H9 (cell line): Measurements from ENCODE around the gene RIMBP2. TPM values are rescaled to one million over a fixed set of nuclear protein-coding genes. Genes with fewer than 3 reads are reported as not detected.
A peak's percentile ranks its signal among the peaks of the same experiment; 100 is the strongest.

Experiments
- DNase-seq: peaks from one replicate; pipeline ENCODE4 v3.0.0-alpha.2; 2017
- H2AFZ ChIP-seq: one replicate; pipeline ENCODE4 v1.6.1; 2013; ENCODE audit warnings: mild to moderate bottlenecking, low read length, control low read depth, moderate library complexity
- H2AK5ac ChIP-seq: 2 replicates; pipeline ENCODE4 v1.6.1; 2013; ENCODE audit warnings: low read length, control low read depth, mixed read lengths; ENCODE audit not compliant: insufficient read length
- H2BK120ac ChIP-seq: one replicate; pipeline ENCODE4 v1.6.1; 2013; ENCODE audit warnings: low read depth, mild to moderate bottlenecking, low read length, control low read depth, inconsistent platforms; ENCODE audit not compliant: poor library complexity, severe bottlenecking
- H2BK12ac ChIP-seq: 2 replicates; pipeline ENCODE4 v1.6.1; 2013; ENCODE audit warnings: low read length, control low read depth, mixed read lengths, low read depth; ENCODE audit not compliant: insufficient read length
- H2BK15ac ChIP-seq: 2 replicates; pipeline ENCODE4 v1.6.1; 2013; ENCODE audit warnings: low read depth, low read length, control low read depth
- H2BK20ac ChIP-seq: one replicate; pipeline ENCODE4 v1.6.1; 2013; ENCODE audit warnings: low read depth, mild to moderate bottlenecking, low read length, control low read depth, inconsistent platforms; ENCODE audit not compliant: poor library complexity, severe bottlenecking
- H2BK5ac ChIP-seq: 2 replicates; pipeline ENCODE4 v1.6.1; 2013; ENCODE audit warnings: low read length, control low read depth, mixed read lengths; ENCODE audit not compliant: insufficient read length
- H3K14ac ChIP-seq: 2 replicates; pipeline ENCODE4 v1.6.1; 2013; ENCODE audit warnings: low read length, control low read depth; ENCODE audit not compliant: insufficient read depth
- H3K18ac ChIP-seq: 2 replicates; pipeline ENCODE4 v1.6.1; 2013; ENCODE audit warnings: low read depth, mild to moderate bottlenecking, mixed read lengths, low read length, control low read depth; ENCODE audit not compliant: insufficient read length
- H3K23ac ChIP-seq: 2 replicates; pipeline ENCODE4 v1.6.1; 2013; ENCODE audit warnings: low read length, control low read depth, mixed read lengths, low read depth; ENCODE audit not compliant: insufficient read length
- H3K23me2 ChIP-seq: 2 replicates; pipeline ENCODE4 v1.6.1; 2013; ENCODE audit warnings: low read depth, mild to moderate bottlenecking, mixed read lengths, low read length, control low read depth; ENCODE audit not compliant: insufficient read length, poor library complexity, severe bottlenecking
- H3K27ac ChIP-seq: 2 replicates; pipeline ENCODE4 v1.5.1; 2013; ENCODE audit warnings: low read length, control low read depth, mixed read lengths, low read depth; ENCODE audit not compliant: insufficient read length
- H3K27me3 ChIP-seq: 2 replicates; pipeline ENCODE4 v1.6.1; 2013; ENCODE audit warnings: low read length, control low read depth, inconsistent platforms; ENCODE audit not compliant: insufficient read depth
- H3K4ac ChIP-seq: 2 replicates; pipeline ENCODE4 v1.6.1; 2013; ENCODE audit warnings: low read depth, mild to moderate bottlenecking, control low read depth, inconsistent platforms, low read length, moderate library complexity
- H3K4me1 ChIP-seq: 2 replicates; pipeline ENCODE4 v1.6.1; 2013; ENCODE audit warnings: low read length, control low read depth, inconsistent platforms; ENCODE audit not compliant: insufficient read depth
- H3K4me2 ChIP-seq: 2 replicates; pipeline ENCODE4 v1.6.1; 2013; ENCODE audit warnings: low read length, control low read depth, mixed read lengths; ENCODE audit not compliant: insufficient read length, insufficient read depth
- H3K56ac ChIP-seq: 2 replicates; pipeline ENCODE4 v1.6.1; 2013; ENCODE audit warnings: low read depth, mild to moderate bottlenecking, mixed read lengths, low read length, control low read depth; ENCODE audit not compliant: insufficient read length
- H3K79me1 ChIP-seq: 2 replicates; pipeline ENCODE4 v1.6.1; 2013; ENCODE audit warnings: low read depth, mild to moderate bottlenecking, moderate library complexity, low read length, control low read depth, inconsistent platforms; ENCODE audit not compliant: insufficient read depth, poor library complexity, severe bottlenecking
- H3K79me2 ChIP-seq: 2 replicates; pipeline ENCODE4 v1.6.1; 2013; ENCODE audit warnings: low read length, control low read depth, inconsistent platforms; ENCODE audit not compliant: insufficient read depth
- H3K9ac ChIP-seq: 2 replicates; pipeline ENCODE4 v1.6.1; 2013; ENCODE audit warnings: low read length, control low read depth, mixed read lengths; ENCODE audit not compliant: insufficient read length; ENCODE audit errors: extremely low read depth
- H3K9me3 ChIP-seq: one replicate; pipeline ENCODE4 v1.6.1; 2013; ENCODE audit warnings: low read depth, low read length, inconsistent platforms; ENCODE audit not compliant: control insufficient read depth
- H3T11ph ChIP-seq: one replicate; pipeline ENCODE4 v1.6.1; 2013; ENCODE audit warnings: mild to moderate bottlenecking, low read length, control low read depth, inconsistent platforms
- H4K20me1 ChIP-seq: one replicate; pipeline ENCODE4 v1.6.1; 2013; ENCODE audit not compliant: control insufficient read depth, insufficient read length, insufficient read depth
- H4K5ac ChIP-seq: 2 replicates; pipeline ENCODE4 v1.6.1; 2013; ENCODE audit warnings: low read depth, mild to moderate bottlenecking, mixed read lengths, low read length, control low read depth; ENCODE audit not compliant: insufficient read length
- H4K8ac ChIP-seq: replicated peaks from 2 replicates; pipeline ENCODE4 v1.6.1; 2013; ENCODE audit warnings: low read length, control low read depth, mixed read lengths, low read depth; ENCODE audit not compliant: insufficient read length
- H4K91ac ChIP-seq: 2 replicates; pipeline ENCODE4 v1.6.1; 2013; ENCODE audit warnings: low read depth, mild to moderate bottlenecking, moderate library complexity, mixed read lengths, low read length, control low read depth; ENCODE audit not compliant: insufficient read length
- H3K27ac Mint-ChIP-seq, 3 experiments: 2 replicates in 2 of 3; 3 replicates in 1 of 3; pipeline ENCODE4 v1.8.0; 2020 to 2021; ENCODE audit warnings: mixed read lengths in 3 of 3, mild to moderate bottlenecking in 1 of 3, moderate library complexity in 1 of 3
- H3K27me3 Mint-ChIP-seq: 2 replicates; pipeline ENCODE4 v1.8.0; 2021; ENCODE audit warnings: low read depth, mild to moderate bottlenecking, moderate library complexity, mixed read lengths
- H3K36me3 Mint-ChIP-seq, 3 experiments: 2 replicates in 2 of 3; 3 replicates in 1 of 3; pipeline ENCODE4 v1.8.0; 2020 to 2021; ENCODE audit warnings: low read depth in 3 of 3, mixed read lengths in 3 of 3; ENCODE audit not compliant: insufficient read depth in 1 of 3
- H3K4me1 Mint-ChIP-seq, 2 experiments: 2 replicates each; pipeline ENCODE4 v1.8.0; 2020; ENCODE audit warnings: mixed read lengths in 2 of 2
- H3K4me3 Mint-ChIP-seq, 2 experiments: 2 replicates in 1 of 2; 3 replicates in 1 of 2; pipeline ENCODE4 v1.8.0; 2020 to 2021; ENCODE audit warnings: mild to moderate bottlenecking in 2 of 2, mixed read lengths in 2 of 2, moderate library complexity in 1 of 2
- H3K9me3 Mint-ChIP-seq, 2 experiments: 2 replicates in 1 of 2; 3 replicates in 1 of 2; pipeline ENCODE4 v1.8.0; 2020; ENCODE audit warnings: mild to moderate bottlenecking in 2 of 2, mixed read lengths in 2 of 2, moderate library complexity in 1 of 2
- CTCF ChIP-seq: fragments of 200-600 bp; sonication (generic); conservative IDR thresholded peaks from 3 replicates; pipeline ENCODE4 v1.8.0; 2021; ENCODE audit warnings: antibody characterized with exemption, mild to moderate bottlenecking
- WGBS: extraction: QIAGEN DNeasy Blood & Tissue Kit; methylation state at CpG from one replicate; pipeline ENCODE4 v1.1.7; 2013; ENCODE audit warnings: missing lambda C conversion rate, low lambda C conversion rate, mixed read lengths; ENCODE audit not compliant: insufficient read length; ENCODE audit errors: extremely low coverage; 5-methylcytosine and 5-hydroxymethylcytosine counted together
- total RNA-seq: library from RNA; stranded (reverse); gene quantifications from 2 replicates; pipeline ENCODE4 v1.2.1, GENCODE V29; 2021

The RIMBP2 gene
- total RNA-seq, 1 experiment from 2014 or later, result 0.70 TPM

GRCh38 chr12:130713581-130713991 lies 2.5 kb downstream of the RIMBP2 start:
- DNase-seq, result peak; percentile 40
- no CpG with 5 or more reads among the region's 18 CpGs for WGBS
- H3K9me3 Mint-ChIP-seq, result peaks cover 7 to 12% of the 10 kb centered on the region in 2 experiments; a peak in 4 of 5 replicates
- Histone ChIP-seq H2BK15ac (no peak overlapping the region), H4K8ac (no peak overlapping the region), H2BK5ac (no peak overlapping the region), H3K27ac (no peak overlapping the region), H3K23me2 (peaks cover 27% of the 10 kb centered on the region), H3K4me2 (peak overlapping the region; percentile 93), H3K4me1 (no peaks in the 10 kb centered on the region), H3K23ac (no peak overlapping the region), H2AK5ac (no peak overlapping the region), H4K5ac (no peak overlapping the region), H4K91ac (no peak overlapping the region), H3K9me3 (no peaks in the 10 kb centered on the region), H2BK12ac (no peak overlapping the region), H3K79me2 (no peaks in the 10 kb centered on the region), H2BK120ac (no peak overlapping the region), H4K20me1 (no peaks in the 10 kb centered on the region), H3K9ac (no peak overlapping the region), H3K56ac (no peak overlapping the region), H3K27me3 (peaks cover 42% of the 10 kb centered on the region), H3K4ac (no peak overlapping the region), H3K18ac (no peak overlapping the region), H3K14ac (no peak overlapping the region), H3T11ph (no peak overlapping the region), H2BK20ac (no peak overlapping the region), H3K79me1 (no peaks in the 10 kb centered on the region), H2AFZ (no peak overlapping the region)
- H3K4me1 Mint-ChIP-seq, result peaks cover 21 to 35% of the 10 kb centered on the region in 2 experiments
- H3K27ac Mint-ChIP-seq, result no peak overlapping the region
- peaks cover 93% of the 10 kb centered on the region for H3K27me3 Mint-ChIP-seq
- H3K4me3 Mint-ChIP-seq, result peak overlapping the region; percentile 42 to 70; a peak in 3 of 5 replicates
- no peak for TF ChIP-seq CTCF
- H3K36me3 Mint-ChIP-seq, result peaks cover 0 to 5% (median 0%) of the 10 kb centered on the region in 3 experiments; a peak in 3 of 7 replicates
